Measurements from ENCODE around the gene TTC21A. TPM values are rescaled to one million over a fixed set of nuclear protein-coding genes. Genes with fewer than 3 reads are reported as not detected.

TTC21A gene
- total RNA-seq, 1 donor: 5.6 TPM

- H3K27me3 ChIP-seq (ENCODE audit: insufficient read depth, low read length): no peaks in the 10 kb centered on the region
- peaks cover 33% of the 10 kb centered on the region for H3K4me1 ChIP-seq (ENCODE audit: insufficient read depth, low read length)
- H3K4me3 ChIP-seq (ENCODE audit: low read length): peak overlapping the region; percentile 24
- H3K9me3 ChIP-seq (ENCODE audit: low read depth, low read length): no peaks in the 10 kb centered on the region
These were observed 72.7 kb downstream of the TTC21A start for GRCh38 chr3:39180183-39180545.

DNA sequence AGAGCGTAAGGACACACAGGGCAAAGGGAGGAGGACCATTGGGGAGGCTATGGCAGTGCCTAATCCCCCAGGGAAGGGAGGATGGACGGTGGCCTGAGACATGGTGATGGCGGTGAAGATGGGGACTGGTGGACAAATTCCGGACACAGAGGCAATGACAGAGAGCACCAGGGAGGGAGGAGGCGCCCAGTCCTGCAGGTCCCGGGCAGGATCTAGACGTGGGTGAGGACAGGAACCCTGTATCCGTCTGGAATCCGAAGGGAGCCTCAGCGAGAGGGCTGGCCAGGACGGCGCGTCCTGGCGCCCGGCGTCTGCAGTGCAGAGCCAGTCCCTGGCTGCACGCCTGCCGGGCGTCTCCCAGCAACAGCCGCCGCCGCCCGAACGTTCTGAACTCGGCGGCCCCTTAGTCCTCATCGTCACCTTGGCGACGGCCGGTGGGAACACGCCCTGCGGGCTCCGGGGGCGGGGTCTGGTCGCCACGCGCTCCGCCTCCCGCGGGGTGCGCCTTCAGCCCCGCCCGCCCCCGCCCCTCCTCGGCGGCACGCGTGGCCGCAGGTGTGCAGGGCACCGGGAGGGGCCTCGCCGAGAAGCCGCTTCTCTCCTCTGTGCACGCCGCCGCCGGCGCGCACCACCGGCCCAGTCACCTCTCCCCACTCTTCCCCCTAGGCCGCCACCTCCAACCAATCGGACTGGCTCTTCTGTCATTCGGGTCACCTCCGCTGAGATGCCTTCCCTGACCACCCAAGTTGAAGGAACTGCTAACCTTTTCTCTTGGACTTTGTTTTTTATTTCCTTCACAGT lies 73.3 kb downstream of the TTC21A start:
- Histone ChIP-seq H3K4me1 (ENCODE audit: insufficient read depth, low read length) (peaks cover 33% of the 10 kb centered on the region), H3K27me3 (ENCODE audit: insufficient read depth, low read length) (no peaks in the 10 kb centered on the region), H3K4me3 (ENCODE audit: low read length) (peak overlapping the region; percentile 24), H3K9me3 (ENCODE audit: low read depth, low read length) (no peaks in the 10 kb centered on the region)

DNA sequence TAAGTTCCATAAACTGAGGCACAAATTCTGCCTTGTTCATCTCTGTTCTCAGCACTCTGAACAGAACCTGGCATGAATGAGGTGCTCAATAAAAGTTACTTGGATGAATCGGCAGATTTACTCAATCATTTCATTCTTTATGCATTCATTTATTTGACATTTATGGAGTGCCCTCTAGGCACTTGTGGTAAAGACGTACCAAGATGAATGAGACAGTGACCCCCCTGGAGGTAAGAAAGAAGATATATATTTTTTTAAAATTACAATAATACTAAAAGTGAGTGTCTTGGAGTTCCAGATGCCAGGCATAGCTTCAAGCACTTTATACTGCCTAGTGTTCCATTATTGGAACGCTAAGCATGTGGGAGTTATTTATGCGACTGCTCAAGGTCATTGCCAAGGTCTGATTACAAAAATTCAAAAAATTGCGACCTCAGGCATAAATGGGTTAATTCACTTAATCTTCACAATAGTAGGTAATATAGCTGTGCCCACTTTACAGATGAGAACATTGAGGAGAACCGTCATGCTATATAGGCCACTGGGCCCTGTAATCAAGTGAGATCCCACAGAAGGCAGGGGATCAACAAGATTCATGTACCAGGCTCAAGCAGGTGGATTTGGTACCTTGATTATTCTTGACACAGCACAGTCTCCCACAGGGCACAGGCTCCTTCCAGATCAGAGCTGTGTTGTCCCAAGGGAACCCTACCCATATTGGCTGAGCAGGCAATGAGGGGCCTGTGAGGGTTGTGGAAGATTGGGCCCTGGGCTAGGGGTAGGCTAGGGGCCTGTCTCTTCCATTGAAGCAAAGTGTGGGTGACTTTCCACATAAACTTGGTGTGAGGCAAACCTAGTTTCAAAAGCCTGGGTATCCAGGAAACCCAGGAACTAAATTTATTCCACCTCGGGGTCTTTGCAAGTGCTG lies 74.2 kb downstream of the TTC21A start:
- Histone ChIP-seq H3K4me3 (ENCODE audit: low read length) (no peak overlapping the region), H3K4me1 (ENCODE audit: insufficient read depth, low read length) (peaks cover 33% of the 10 kb centered on the region), H3K27me3 (ENCODE audit: insufficient read depth, low read length) (no peaks in the 10 kb centered on the region), H3K9me3 (ENCODE audit: low read depth, low read length) (no peaks in the 10 kb centered on the region)

- peaks cover 23% of the 10 kb centered on the region for H3K4me1 ChIP-seq (ENCODE audit: insufficient read depth, low read length)
- H3K27me3 ChIP-seq (ENCODE audit: insufficient read depth, low read length): no peaks in the 10 kb centered on the region
- no peaks in the 10 kb centered on the region for H3K9me3 ChIP-seq (ENCODE audit: low read depth, low read length)
- no peak overlapping the region for H3K4me3 ChIP-seq (ENCODE audit: low read length)
These were observed 76.0 kb downstream of the TTC21A start for GRCh38 chr3:39183211-39184080.

GRCh38 chr3:39184081-39184967 lies 76.8 kb downstream of the TTC21A start:
- H3K9me3 ChIP-seq (ENCODE audit: low read depth, low read length): no peaks in the 10 kb centered on the region
- no peaks in the 10 kb centered on the region for H3K27me3 ChIP-seq (ENCODE audit: insufficient read depth, low read length)
- no peak overlapping the region for H3K4me3 ChIP-seq (ENCODE audit: low read length)
- peaks cover 17% of the 10 kb centered on the region for H3K4me1 ChIP-seq (ENCODE audit: insufficient read depth, low read length)

DNA sequence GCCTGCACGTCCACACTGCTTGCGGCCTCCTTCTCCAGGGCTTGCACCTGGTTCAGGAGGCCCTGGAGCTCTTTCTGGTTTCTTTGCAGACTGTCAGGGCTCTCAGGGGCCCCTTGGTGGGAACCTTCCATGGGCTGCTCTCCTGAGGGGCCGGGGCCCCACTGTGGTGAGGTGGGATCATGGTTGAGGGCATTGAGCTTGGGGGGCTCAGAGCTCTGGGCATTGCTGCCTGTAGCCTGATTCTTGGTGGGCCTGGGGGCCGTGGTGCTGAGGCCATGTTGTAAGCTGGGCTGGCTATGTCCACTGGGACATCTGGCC lies 77.4 kb downstream of the TTC21A start:
- no peaks in the 10 kb centered on the region for H3K9me3 ChIP-seq (ENCODE audit: low read depth, low read length)
- H3K4me3 ChIP-seq (ENCODE audit: low read length): no peak overlapping the region
- peaks cover 19% of the 10 kb centered on the region for H3K4me1 ChIP-seq (ENCODE audit: insufficient read depth, low read length)
- H3K27me3 ChIP-seq (ENCODE audit: insufficient read depth, low read length): no peaks in the 10 kb centered on the region

DNA sequence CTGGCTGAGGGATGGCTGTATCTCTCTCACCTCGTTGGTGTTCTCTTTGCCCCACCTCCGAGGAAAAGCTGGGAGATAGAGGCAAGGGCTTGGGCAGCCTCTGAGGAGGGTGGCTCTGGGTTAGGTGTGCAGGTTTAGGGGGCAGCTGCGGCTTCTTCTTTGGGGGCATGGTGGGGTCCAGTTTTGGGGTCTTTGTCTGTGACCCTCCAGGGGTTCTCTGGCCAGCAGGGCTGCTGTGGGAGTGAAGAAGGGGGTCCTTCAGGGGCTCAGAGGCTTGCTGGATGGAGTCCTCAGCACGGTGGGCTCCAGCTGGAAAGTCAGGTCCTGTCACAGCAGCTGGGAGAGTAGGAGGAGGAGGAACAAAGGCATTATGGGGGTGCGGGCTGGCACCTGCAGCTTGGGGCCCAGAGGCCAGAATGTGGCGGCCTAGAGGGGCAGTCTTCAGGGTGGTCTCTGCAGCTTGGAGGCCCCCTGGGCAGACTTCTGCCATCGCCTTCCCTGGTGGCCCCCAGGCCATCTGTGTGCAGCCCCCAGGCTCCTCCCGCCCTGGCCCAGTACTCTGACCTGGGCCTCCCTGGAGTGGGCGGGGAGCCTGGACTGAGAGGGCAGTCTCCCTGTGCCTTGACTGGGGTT lies 78.0 kb downstream of the TTC21A start:
- Histone ChIP-seq H3K9me3 (ENCODE audit: low read depth, low read length) (no peaks in the 10 kb centered on the region), H3K27me3 (ENCODE audit: insufficient read depth, low read length) (no peaks in the 10 kb centered on the region), H3K4me3 (ENCODE audit: low read length) (no peak overlapping the region), H3K4me1 (ENCODE audit: insufficient read depth, low read length) (peaks cover 17% of the 10 kb centered on the region)

DNA sequence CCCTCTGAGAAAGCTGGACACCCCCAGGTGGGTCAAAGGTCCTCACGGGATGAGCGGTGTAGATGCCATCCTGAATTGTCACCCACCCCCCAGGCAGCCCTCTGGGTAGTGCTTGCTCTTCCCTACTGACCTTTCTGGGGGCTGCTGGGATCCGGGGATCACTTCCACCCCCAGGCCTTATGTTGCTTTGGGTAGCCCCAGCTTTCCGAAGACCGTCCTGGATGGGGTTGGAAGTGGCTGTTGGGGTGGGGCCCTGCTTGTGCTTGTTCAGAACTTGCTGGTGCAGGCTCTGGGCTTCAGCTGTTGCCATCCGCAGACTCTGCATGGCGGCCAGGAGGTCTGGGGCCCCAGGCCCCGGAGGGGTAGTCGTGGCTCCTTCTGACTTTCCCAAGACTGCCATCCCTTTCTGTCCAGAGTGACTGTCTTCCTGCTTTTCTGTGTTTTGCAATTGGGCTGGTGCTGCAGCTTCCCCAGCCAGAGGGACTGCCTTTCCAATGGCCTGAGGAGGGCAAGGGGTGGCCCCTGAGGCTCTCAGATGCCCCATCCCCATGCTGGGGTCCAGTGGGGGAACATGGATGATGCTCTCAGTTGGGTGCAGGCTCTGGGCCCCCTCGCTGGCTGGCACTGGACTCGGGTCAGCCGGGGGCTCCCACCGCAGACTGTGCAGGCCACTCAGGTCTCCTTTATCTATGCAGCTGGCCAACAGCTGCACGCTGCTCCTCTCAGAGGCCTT lies 78.6 kb downstream of the TTC21A start:
- no peak overlapping the region for H3K4me3 ChIP-seq (ENCODE audit: low read length)
- peaks cover 12% of the 10 kb centered on the region for H3K4me1 ChIP-seq (ENCODE audit: insufficient read depth, low read length)
- H3K27me3 ChIP-seq (ENCODE audit: insufficient read depth, low read length): no peaks in the 10 kb centered on the region
- H3K9me3 ChIP-seq (ENCODE audit: low read depth, low read length): no peaks in the 10 kb centered on the region

- H3K27me3 ChIP-seq (ENCODE audit: insufficient read depth, low read length): no peaks in the 10 kb centered on the region
- H3K4me1 ChIP-seq (ENCODE audit: insufficient read depth, low read length): peaks cover 9% of the 10 kb centered on the region
- no peaks in the 10 kb centered on the region for H3K9me3 ChIP-seq (ENCODE audit: low read depth, low read length)
- H3K4me3 ChIP-seq (ENCODE audit: low read length): no peak overlapping the region
These were observed 79.2 kb downstream of the TTC21A start for GRCh38 chr3:39186692-39187151.

GRCh38 chr3:39187372-39188155 lies 80.1 kb downstream of the TTC21A start:
- Histone ChIP-seq H3K4me3 (ENCODE audit: low read length) (no peak overlapping the region), H3K27me3 (ENCODE audit: insufficient read depth, low read length) (no peaks in the 10 kb centered on the region), H3K4me1 (ENCODE audit: insufficient read depth, low read length) (peaks cover 9% of the 10 kb centered on the region), H3K9me3 (ENCODE audit: low read depth, low read length) (no peaks in the 10 kb centered on the region)
